K562 (cell line): ENCODE results near the gene LHPP. TPM values are rescaled to one million over a fixed set of nuclear protein-coding genes. Genes with fewer than 3 reads are reported as not detected.

Experiments
- ATAC-seq: fragments of 200-7000 bp; cut with Tn5 transposase; 3 replicates; pipeline ENCODE4 v1.9.1; 2020; ENCODE audit warnings: moderate library complexity
- BruUV-seq: library from RNA; stranded (reverse); fragments of 400-500 nt; replicated peaks from 2 replicates; lab custom pipeline; 2021; lab: Mats Ljungman, UMichigan
- CTCF ChIA-PET: fragments of 300-600 bp; formaldehyde crosslinking; extraction: SDS; loops from one replicate; lab custom pipeline; 2021; ENCODE audit warnings: low intra/inter-chr PET ratio; lab: Yijun Ruan, JAX
- POLR2A ChIA-PET: fragments of 300-600, 350-650 bp; sonication (Branson Sonifier 250); formaldehyde crosslinking; extraction: SDS; loops from one replicate; lab custom pipeline; 2021; ENCODE audit warnings: antibody characterized with exemption, inconsistent platforms; lab: Yijun Ruan, JAX
- DNase-seq, 4 experiments: peaks; one replicate each; pipeline versions ENCODE4 v3.0.0 to v3.0.0-alpha.2; 2011 to 2018; ENCODE audit warnings: low spot score in 3 of 4, mixed read lengths in 3 of 4; ENCODE audit errors: extremely low read depth in 1 of 4
- FAIRE-seq: peaks from 2 replicates; lab custom pipeline; 2011; peaks lifted over from hg19 to GRCh38; lab: Jason Lieb, UNC
- H2AFZ ChIP-seq: 2 replicates; pipeline ENCODE4 v1.6.0; 2011; ENCODE audit warnings: low read depth, low read length, control low read depth, inconsistent platforms
- H3K27ac ChIP-seq: fragments of 200-600 bp; 3 replicates; pipeline ENCODE4 v1.8.0; 2011; ENCODE audit warnings: low read depth, mild to moderate bottlenecking, control low read depth, inconsistent platforms, low read length, moderate library complexity, mixed read lengths; ENCODE audit errors: extremely low read depth
- H3K27me3 ChIP-seq, 2 experiments: fragments of 300-600 bp in 1 of 2; 2 replicates in 1 of 2; 3 replicates in 1 of 2; pipeline versions ENCODE4 v1.6.0 to v1.8.0; 2011; ENCODE audit warnings: inconsistent platforms in 2 of 2, low read length in 2 of 2, mild to moderate bottlenecking in 1 of 2, mixed read lengths in 1 of 2, moderate library complexity in 1 of 2; ENCODE audit not compliant: control insufficient read depth in 2 of 2, insufficient read depth in 2 of 2
- H3K36me3 ChIP-seq: fragments of 300-600 bp; 3 replicates; pipeline ENCODE4 v1.8.0; 2011; ENCODE audit warnings: mild to moderate bottlenecking, low read length, inconsistent platforms; ENCODE audit not compliant: control insufficient read depth, insufficient read depth
- H3K4me1 ChIP-seq, 2 experiments: fragments of 200-600 bp in 1 of 2; replicated peaks in 1 of 2; 2 replicates in 1 of 2; 3 replicates in 1 of 2; pipeline versions ENCODE4 v1.5.1 to v1.8.0; 2011; ENCODE audit warnings: inconsistent platforms in 2 of 2, low read length in 2 of 2, mild to moderate bottlenecking in 1 of 2, mixed read lengths in 1 of 2, moderate library complexity in 1 of 2; ENCODE audit not compliant: control insufficient read depth in 2 of 2, insufficient read depth in 2 of 2
- H3K4me2 ChIP-seq: 2 replicates; pipeline ENCODE4 v1.6.1; 2011; ENCODE audit warnings: low read length, control low read depth, inconsistent platforms, mixed read lengths; ENCODE audit not compliant: insufficient read depth
- H3K4me3 ChIP-seq: fragments of 200-600 bp; sonication (generic), shearing (Covaris generic); 2 replicates; pipeline ENCODE4 v1.5.1; 2016; ENCODE audit warnings: control low read depth, inconsistent platforms
- H3K79me2 ChIP-seq: fragments of 200-600 bp; 3 replicates; pipeline ENCODE4 v1.8.0; 2011; ENCODE audit warnings: low read length, inconsistent platforms; ENCODE audit not compliant: control insufficient read depth, insufficient read depth
- H3K9ac ChIP-seq, 2 experiments: 2 replicates each; pipeline versions ENCODE4 v1.6.0 to v1.6.1; 2011; ENCODE audit warnings: low read depth in 2 of 2, low read length in 2 of 2, control low read depth in 1 of 2, inconsistent platforms in 1 of 2, mild to moderate bottlenecking in 1 of 2, mixed read lengths in 1 of 2; ENCODE audit not compliant: insufficient read depth in 1 of 2
- H3K9me1 ChIP-seq: one replicate; pipeline ENCODE4 v1.6.0; 2011; ENCODE audit warnings: inconsistent platforms, mild to moderate bottlenecking, low read length, moderate library complexity; ENCODE audit not compliant: control insufficient read depth, insufficient read depth
- H3K9me3 ChIP-seq: replicated peaks from 2 replicates; pipeline ENCODE4 v1.5.1; 2011; ENCODE audit warnings: low read depth, low read length, inconsistent platforms; ENCODE audit not compliant: control insufficient read depth, insufficient read depth
- H4K20me1 ChIP-seq: replicated peaks from 2 replicates; pipeline ENCODE4 v1.6.1; 2011; ENCODE audit warnings: low read length, inconsistent platforms, mixed read lengths; ENCODE audit not compliant: control insufficient read depth, insufficient read depth
- DNMT1 ChIP-seq: fragments of 450-650 bp; IDR thresholded peaks from 2 replicates; pipeline ENCODE4 v1.6.1; 2016; ENCODE audit warnings: antibody characterized with exemption, mild to moderate bottlenecking
- EP300 ChIP-seq: IDR thresholded peaks from 2 replicates; pipeline ENCODE4 v1.6.1; 2012; ENCODE audit warnings: low read length, improper control_type of control experiment
- HMGXB4 ChIP-seq: sonication (generic); formaldehyde crosslinking; IDR thresholded peaks from 2 replicates; pipeline ENCODE4 v1.8.1; 2023; ENCODE audit warnings: mild to moderate bottlenecking, missing genetic modification reagents
- KDM4B ChIP-seq, 2 experiments: fragments of 450-650 bp in 1 of 2; sonication (generic) in 1 of 2; IDR thresholded peaks; 2 replicates each; pipeline ENCODE4 v1.6.1; 2016 to 2017; ENCODE audit warnings: borderline replicate concordance in 2 of 2, antibody characterized with exemption in 1 of 2, low read depth in 1 of 2, mild to moderate bottlenecking in 1 of 2
- KDM5B ChIP-seq: fragments of 200-600 bp; sonication (generic); IDR thresholded peaks from 2 replicates; pipeline ENCODE4 v1.6.1; 2012; ENCODE audit warnings: low read depth, mild to moderate bottlenecking, moderate library complexity, low read length, control low read depth, inconsistent platforms; ENCODE audit not compliant: insufficient replicate concordance
- PHB2 ChIP-seq: fragments of 450-650 bp; IDR thresholded peaks from 2 replicates; pipeline ENCODE4 v1.6.1; 2017; ENCODE audit warnings: low read depth
- THAP12 ChIP-seq: fragments of 250-450 bp; sonication (Bioruptor Pico); IDR thresholded peaks from 2 replicates; pipeline ENCODE4 v1.9.0; 2021; ENCODE audit warnings: mild to moderate bottlenecking, inconsistent platforms
- ZNF232 ChIP-seq: sonication (generic); formaldehyde crosslinking; IDR thresholded peaks from 2 replicates; pipeline ENCODE4 v1.8.0; 2022; ENCODE audit warnings: mild to moderate bottlenecking, missing genetic modification reagents
- ZNF655 ChIP-seq: fragments of 250-450 bp; sonication (Bioruptor Pico); IDR thresholded peaks from 2 replicates; pipeline ENCODE4 v1.5.0; 2021
- WGBS: fragments of 100-300 bp; shearing (Covaris generic); methylation state at CpG from one replicate; pipeline ENCODE4 v1.1.6; 2016; ENCODE audit warnings: low coverage, mixed read lengths; ENCODE audit not compliant: insufficient coverage; ENCODE audit errors: missing lambda C conversion rate; 5-methylcytosine and 5-hydroxymethylcytosine counted together
- in situ Hi-C: fragments of 300-500 bp; cut with MboI; formaldehyde crosslinking; loops from 4 replicates; pipeline ENCODE4 v1.15.0; 2018; ENCODE audit warnings: inconsistent platforms, mixed read lengths
- intact Hi-C: fragments of 100-400 bp; cut with micrococcal nuclease; formaldehyde crosslinking; loops from 2 replicates; pipeline ENCODE4 v1.14.2; 2022
- polyA plus RNA-seq, 8 experiments: library from polyadenylated mRNA; depleted of rRNA in 4 of 8; stranded (reverse) in 5 of 8; unstranded in 3 of 8; fragments of >200 nt; fragmentation: Nextera tagmentation in 2 of 8; fragmentation: Illumina TruSeq in 1 of 8; extraction: Ambion mirVana in 2 of 8; extraction: Trizol in 1 of 8; gene quantifications; 2 replicates each; pipeline versions ENCODE4 v1.2.1 to v1.2.3, GENCODE V29; 2011 to 2014; ENCODE audit warnings: inconsistent platforms in 1 of 8, missing spikeins in 1 of 8
- total RNA-seq, 7 experiments: library from RNA; depleted of rRNA in 6 of 7; stranded (reverse); fragments of >200 nt in 6 of 7; fragmentation: Illumina TruSeq in 2 of 7; extraction: Trizol in 2 of 7; gene quantifications; 2 replicates each; pipeline versions ENCODE4 v1.2.1 to v1.2.3, GENCODE V29; 2011 to 2021; ENCODE audit warnings: low replicate concordance in 1 of 7
- TF ChIP-seq, protein P1 (sequence below): fragments of 450-650 bp; formaldehyde crosslinking; IDR thresholded peaks from 2 replicates; pipeline ENCODE4 v1.4.0; 2022; ENCODE audit warnings: mild to moderate bottlenecking, moderate library complexity
- TF ChIP-seq, protein P2 (sequence below): fragments of 150-350 bp; conservative IDR thresholded peaks from 2 replicates; pipeline ENCODE4 v1.6.1; 2014; ENCODE audit warnings: low read length

Gene LHPP
- total and polyA plus RNA-seq, 9 of the 15 experiments (the other 6 are each of a cell fraction or from before 2014, with no cell fraction given), result 0.34 to 7.4 (median 3.0) TPM

DNA sequence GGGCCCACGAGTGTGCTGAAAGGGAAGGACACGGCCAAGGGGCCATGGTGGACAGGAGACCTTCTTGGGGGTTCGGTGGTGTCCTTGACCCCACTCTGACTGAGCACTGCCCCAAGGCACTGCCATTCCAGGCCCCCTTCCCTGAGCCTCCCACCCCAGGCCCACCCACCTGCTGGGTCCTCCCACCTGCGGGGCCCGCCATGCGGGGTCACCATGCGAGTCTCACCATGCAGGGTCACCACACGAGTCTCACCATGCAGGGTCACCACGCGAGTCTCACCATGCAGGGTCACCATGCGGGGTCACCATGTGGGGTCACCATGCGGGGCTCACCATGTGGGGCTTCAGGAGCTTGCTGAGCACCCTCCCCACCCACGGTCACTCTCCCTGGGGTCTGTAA lies 76.3 kb downstream of the LHPP start:
- Histone ChIP-seq H3K9me1 (no peaks in the 10 kb centered on the region), H2AFZ (no peak overlapping the region), H3K27ac (no peak overlapping the region), H3K9me3 (no peaks in the 10 kb centered on the region), H3K4me3 (no peak overlapping the region), H4K20me1 (no peaks in the 10 kb centered on the region; the same call in none of the 2 replicates), H3K4me1 (peaks cover 0 to 59% of the 10 kb centered on the region in 2 experiments; a peak in 2 of 5 replicates), H3K79me2 (no peaks in the 10 kb centered on the region), H3K27me3 (peaks cover 0 to 4% of the 10 kb centered on the region in 2 experiments; a peak in 2 of 5 replicates), H3K4me2 (no peak overlapping the region), H3K36me3 (no peaks in the 10 kb centered on the region), H3K9ac (peak overlapping the region in 1 of 2 experiments; percentile 9; a peak in 1 of 4 replicates)
- in situ Hi-C loops (loop anchor here (10.0 kb wide), 1 partner anchor 507 kb away; no protein-coding TSS in a partner anchor), intact Hi-C loops (loop anchor here (10.0 kb wide), 1 partner anchor 287 kb away; no protein-coding TSS in a partner anchor)
- DNase-seq, result no peak
- FAIRE-seq, result no peak
- POLR2A ChIA-PET, result no interaction called here
- no peak for ATAC-seq
- CTCF ChIA-PET, result no interaction called here
- BruUV-seq, result no TSS peak
- 58% methylated on average over 4 of the region's 13 CpGs for WGBS
- TF ChIP-seq EP300 (no peak), ZNF655 (CRISPR knock-in tag) (no peak), DNMT1 (no peak), ZNF232 (CRISPR knock-in tag) (no peak), HMGXB4 (CRISPR knock-in tag) (no peak), THAP12 (CRISPR knock-in tag) (no peak), KDM4B (IDR thresholded peaks at IDR 0.05; ENCODE audit: borderline replicate concordance in 2 of 2, low read depth in 1 of 2) (no peak), PHB2 (no peak), KDM5B (no peak)
- TF ChIP-seq, protein P1, sequence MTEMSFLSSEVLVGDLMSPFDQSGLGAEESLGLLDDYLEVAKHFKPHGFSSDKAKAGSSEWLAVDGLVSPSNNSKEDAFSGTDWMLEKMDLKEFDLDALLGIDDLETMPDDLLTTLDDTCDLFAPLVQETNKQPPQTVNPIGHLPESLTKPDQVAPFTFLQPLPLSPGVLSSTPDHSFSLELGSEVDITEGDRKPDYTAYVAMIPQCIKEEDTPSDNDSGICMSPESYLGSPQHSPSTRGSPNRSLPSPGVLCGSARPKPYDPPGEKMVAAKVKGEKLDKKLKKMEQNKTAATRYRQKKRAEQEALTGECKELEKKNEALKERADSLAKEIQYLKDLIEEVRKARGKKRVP, result no peak
- TF ChIP-seq, protein P2, sequence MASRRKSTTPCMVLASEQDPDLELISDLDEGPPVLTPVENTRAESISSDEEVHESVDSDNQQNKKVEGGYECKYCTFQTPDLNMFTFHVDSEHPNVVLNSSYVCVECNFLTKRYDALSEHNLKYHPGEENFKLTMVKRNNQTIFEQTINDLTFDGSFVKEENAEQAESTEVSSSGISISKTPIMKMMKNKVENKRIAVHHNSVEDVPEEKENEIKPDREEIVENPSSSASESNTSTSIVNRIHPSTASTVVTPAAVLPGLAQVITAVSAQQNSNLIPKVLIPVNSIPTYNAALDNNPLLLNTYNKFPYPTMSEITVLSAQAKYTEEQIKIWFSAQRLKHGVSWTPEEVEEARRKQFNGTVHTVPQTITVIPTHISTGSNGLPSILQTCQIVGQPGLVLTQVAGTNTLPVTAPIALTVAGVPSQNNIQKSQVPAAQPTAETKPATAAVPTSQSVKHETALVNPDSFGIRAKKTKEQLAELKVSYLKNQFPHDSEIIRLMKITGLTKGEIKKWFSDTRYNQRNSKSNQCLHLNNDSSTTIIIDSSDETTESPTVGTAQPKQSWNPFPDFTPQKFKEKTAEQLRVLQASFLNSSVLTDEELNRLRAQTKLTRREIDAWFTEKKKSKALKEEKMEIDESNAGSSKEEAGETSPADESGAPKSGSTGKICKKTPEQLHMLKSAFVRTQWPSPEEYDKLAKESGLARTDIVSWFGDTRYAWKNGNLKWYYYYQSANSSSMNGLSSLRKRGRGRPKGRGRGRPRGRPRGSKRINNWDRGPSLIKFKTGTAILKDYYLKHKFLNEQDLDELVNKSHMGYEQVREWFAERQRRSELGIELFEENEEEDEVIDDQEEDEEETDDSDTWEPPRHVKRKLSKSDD, result no peak
